GM23338 (cell line): ENCODE data around the gene LCE1C. TPM values are rescaled to one million over a fixed set of nuclear protein-coding genes. Genes with fewer than 3 reads are reported as not detected.

Source experiments
- ATAC-seq: fragments of 200-7000 bp; cut with Tn5 transposase; 3 replicates; pipeline ENCODE4 v1.9.1; 2020
- DNase-seq: peaks from one replicate; pipeline ENCODE4 v3.0.0-alpha.2; 2015; ENCODE audit warnings: low spot score
- H2AFZ ChIP-seq: fragments of 200-600 bp; sonication (generic); 2 replicates; pipeline ENCODE4 v1.8.0; 2016; ENCODE audit warnings: antibody characterized with exemption, mild to moderate bottlenecking, moderate library complexity
- H3F3A ChIP-seq: fragments of 200-600 bp; sonication (generic); replicated peaks from 2 replicates; pipeline ENCODE4 v1.8.0; 2017; ENCODE audit warnings: antibody characterized with exemption, mixed run types, low read depth
- H3K27ac ChIP-seq: fragments of 200-600 bp; sonication (generic); 2 replicates; pipeline ENCODE4 v1.6.1; 2016; ENCODE audit warnings: low read depth
- H3K27me3 ChIP-seq: fragments of 200-600 bp; sonication (generic); 2 replicates; pipeline ENCODE4 v1.8.0; 2016; ENCODE audit warnings: mild to moderate bottlenecking, mixed run types, moderate library complexity; ENCODE audit not compliant: insufficient read depth
- H3K36me3 ChIP-seq: fragments of 200-600 bp; sonication (generic); 2 replicates; pipeline ENCODE4 v1.8.0; 2016; ENCODE audit warnings: mild to moderate bottlenecking; ENCODE audit not compliant: insufficient read depth
- H3K4me1 ChIP-seq: fragments of 200-600 bp; sonication (generic); 2 replicates; pipeline ENCODE4 v1.8.0; 2016; ENCODE audit warnings: mild to moderate bottlenecking, moderate library complexity; ENCODE audit not compliant: insufficient read depth
- H3K4me2 ChIP-seq: fragments of 200-600 bp; sonication (generic); 2 replicates; pipeline ENCODE4 v1.7.1; 2017; ENCODE audit warnings: mixed run types
- H3K4me3 ChIP-seq: fragments of 200-600 bp; sonication (generic); 2 replicates; pipeline ENCODE4 v1.6.1; 2016; ENCODE audit warnings: mixed run types
- H3K79me2 ChIP-seq: fragments of 200-600 bp; sonication (generic); replicated peaks from 2 replicates; pipeline ENCODE4 v1.8.0; 2017; ENCODE audit warnings: mild to moderate bottlenecking; ENCODE audit not compliant: insufficient read depth
- H3K9me2 ChIP-seq: fragments of 200-600 bp; sonication (generic); 2 replicates; pipeline ENCODE4 v1.8.0; 2017; ENCODE audit not compliant: insufficient read depth
- H4K20me1 ChIP-seq: fragments of 200-600 bp; sonication (generic); replicated peaks from 2 replicates; pipeline ENCODE4 v1.8.0; 2017; ENCODE audit warnings: mild to moderate bottlenecking; ENCODE audit not compliant: insufficient read depth
- H3K27ac Mint-ChIP-seq: 2 replicates; pipeline ENCODE4 v1.8.0; 2020; ENCODE audit warnings: inconsistent platforms, mild to moderate bottlenecking, moderate library complexity, mixed read lengths
- H3K27me3 Mint-ChIP-seq: 3 replicates; pipeline ENCODE4 v1.8.0; 2022; ENCODE audit warnings: low read depth, mild to moderate bottlenecking, moderate library complexity, mixed read lengths, inconsistent platforms; ENCODE audit not compliant: insufficient read depth, poor library complexity
- H3K36me3 Mint-ChIP-seq: 3 replicates; pipeline ENCODE4 v1.8.0; 2021; ENCODE audit warnings: low read depth, mild to moderate bottlenecking, inconsistent platforms, moderate library complexity, mixed read lengths
- H3K4me1 Mint-ChIP-seq: 3 replicates; pipeline ENCODE4 v1.8.0; 2020; ENCODE audit warnings: mild to moderate bottlenecking, inconsistent platforms, mixed read lengths
- H3K4me3 Mint-ChIP-seq: 3 replicates; pipeline ENCODE4 v1.8.0; 2021; ENCODE audit warnings: moderate library complexity, mild to moderate bottlenecking, inconsistent platforms, mixed read lengths
- H3K9me3 Mint-ChIP-seq: 3 replicates; pipeline ENCODE4 v1.8.0; 2020; ENCODE audit warnings: moderate library complexity, mild to moderate bottlenecking, inconsistent platforms, mixed read lengths
- CTCF ChIP-seq, 2 experiments: fragments of 200-600 bp in 1 of 2; sonication (generic) in 1 of 2; conservative IDR thresholded peaks; 2 replicates each; pipeline versions ENCODE4 v1.5.1 to v1.6.1; 2016 to 2017; ENCODE audit warnings: antibody characterized with exemption in 2 of 2, low read depth in 2 of 2, mild to moderate bottlenecking in 2 of 2, moderate library complexity in 1 of 2
- ETS1 ChIP-seq: IDR thresholded peaks from 2 replicates; pipeline ENCODE4 v1.6.1; 2016; ENCODE audit warnings: antibody characterized with exemption
- REST ChIP-seq: IDR thresholded peaks from one replicate; pipeline ENCODE4 v1.6.1; 2018; ENCODE audit warnings: antibody characterized with exemption; ENCODE audit not compliant: unreplicated experiment
- ZNF331 ChIP-seq: fragments of 250-450 bp; sonication (Bioruptor Pico); IDR thresholded peaks from 2 replicates; pipeline ENCODE4 v1.5.0; 2020; ENCODE audit warnings: low read depth, mild to moderate bottlenecking, moderate library complexity
- ZNF462 ChIP-seq: fragments of 250-450 bp; sonication (Bioruptor Pico); IDR thresholded peaks from 2 replicates; pipeline ENCODE4 v1.5.0; 2020; ENCODE audit warnings: mild to moderate bottlenecking, moderate library complexity
- polyA plus RNA-seq: library from polyadenylated mRNA; unstranded; fragments of >200 nt; fragmentation: Nextera tagmentation; extraction: Ambion mirVana; gene quantifications from 2 replicates; pipeline ENCODE4 v1.2.1, GENCODE V29; 2016
- total RNA-seq: library from RNA; depleted of rRNA; stranded (reverse); fragments of >200 nt; shearing (Covaris generic); gene quantifications from 2 replicates; pipeline ENCODE4 v1.2.3, GENCODE V29; 2014

LCE1C gene
- total and polyA plus RNA-seq, 2 experiments from 2014 or later, result not detected

- H3K4me3 ChIP-seq, result no peak overlapping the region
- ATAC-seq, result peak; percentile 86
- no peak overlapping the region for H3K4me2 ChIP-seq
- H3K27me3 ChIP-seq, result no peaks in the 10 kb centered on the region
- Mint-ChIP-seq H3K36me3 (no peaks in the 10 kb centered on the region), H3K4me3 (no peak overlapping the region), H3K4me1 (no peaks in the 10 kb centered on the region), H3K27me3 (peaks cover 8% of the 10 kb centered on the region), H3K9me3 (peaks cover 5% of the 10 kb centered on the region; the same call in 2 of the 3 replicates), H3K27ac (no peak overlapping the region)
- H3F3A ChIP-seq, result no peaks in the 10 kb centered on the region
- H3K4me1 ChIP-seq, result no peaks in the 10 kb centered on the region
- H3K9me2 ChIP-seq, result peaks cover 2% of the 10 kb centered on the region; the same call in 1 of the 2 replicates
- no peaks in the 10 kb centered on the region for H3K79me2 ChIP-seq
- peak overlapping the region; percentile 74; the same call in 1 of the 2 replicates for H2AFZ ChIP-seq
- TF ChIP-seq ZNF462 (CRISPR knock-in tag) (no peak), CTCF (conservative IDR thresholded peaks at IDR 0.05; ENCODE audit: low read depth in 2 of 2) (peak; percentile 70 to 71)
- H3K27ac ChIP-seq, result no peak overlapping the region
- DNase-seq, result peak; percentile 81
- no peaks in the 10 kb centered on the region for H4K20me1 ChIP-seq
- H3K36me3 ChIP-seq, result no peaks in the 10 kb centered on the region
Measured at GRCh38 chr1:152777510-152778137, 28.8 kb downstream of the LCE1C start.

GRCh38 chr1:152776361-152776760 lies 30.1 kb downstream of the LCE1C start:
- Mint-ChIP-seq H3K9me3 (peaks cover 5% of the 10 kb centered on the region; the same call in 2 of the 3 replicates), H3K36me3 (no peaks in the 10 kb centered on the region; the same call in 2 of the 3 replicates), H3K27me3 (peaks cover 8% of the 10 kb centered on the region), H3K27ac (no peak overlapping the region), H3K4me1 (no peaks in the 10 kb centered on the region), H3K4me3 (no peak overlapping the region)
- no peaks in the 10 kb centered on the region for H3K4me1 ChIP-seq
- H4K20me1 ChIP-seq, result no peaks in the 10 kb centered on the region
- no peak overlapping the region for H3K27ac ChIP-seq
- no peak overlapping the region for H3K4me3 ChIP-seq
- no peaks in the 10 kb centered on the region for H3K36me3 ChIP-seq
- DNase-seq, result no peak
- no peak overlapping the region for H3K4me2 ChIP-seq
- no peak for ATAC-seq
- H2AFZ ChIP-seq, result no peak overlapping the region
- H3K27me3 ChIP-seq, result no peaks in the 10 kb centered on the region
- peaks cover 2% of the 10 kb centered on the region; the same call in 1 of the 2 replicates for H3K9me2 ChIP-seq
- no peaks in the 10 kb centered on the region for H3F3A ChIP-seq
- H3K79me2 ChIP-seq, result no peaks in the 10 kb centered on the region
- no peak for TF ChIP-seq REST
- TF ChIP-seq ZNF331 (CRISPR knock-in tag), result no peak
- no peak for TF ChIP-seq ETS1
